CD4-positive, alpha-beta T cell treated with Interferon alpha-2 for 1 hour (primary cell): ENCODE results near the gene KCNC4.

Experiments used
- DNase-seq, 2 donors: peaks; one replicate each; pipeline ENCODE4 v3.0.0-alpha.2; 2020 to 2022

KCNC4 gene

DNA sequence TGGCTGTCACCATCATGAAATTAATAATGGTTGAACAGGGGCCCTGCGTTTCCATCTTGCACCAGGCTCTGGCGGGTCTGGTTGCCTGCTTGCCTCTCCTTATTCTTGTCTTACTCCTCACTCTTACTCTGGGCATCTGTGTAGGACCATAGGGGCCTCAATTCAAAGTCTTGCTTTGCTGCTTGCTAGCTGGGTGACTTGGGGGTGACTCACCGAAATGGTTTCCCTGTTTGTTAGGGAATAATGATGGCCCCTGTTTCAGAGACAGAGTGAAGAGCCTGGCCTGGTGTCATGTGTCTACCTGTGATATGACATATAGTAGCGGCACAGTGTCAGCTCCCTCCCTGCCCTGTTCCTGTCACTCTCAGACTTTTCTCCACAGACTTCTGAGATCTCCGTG lies 24.6 kb downstream of the KCNC4 start:
- no peak for DNase-seq

DNA sequence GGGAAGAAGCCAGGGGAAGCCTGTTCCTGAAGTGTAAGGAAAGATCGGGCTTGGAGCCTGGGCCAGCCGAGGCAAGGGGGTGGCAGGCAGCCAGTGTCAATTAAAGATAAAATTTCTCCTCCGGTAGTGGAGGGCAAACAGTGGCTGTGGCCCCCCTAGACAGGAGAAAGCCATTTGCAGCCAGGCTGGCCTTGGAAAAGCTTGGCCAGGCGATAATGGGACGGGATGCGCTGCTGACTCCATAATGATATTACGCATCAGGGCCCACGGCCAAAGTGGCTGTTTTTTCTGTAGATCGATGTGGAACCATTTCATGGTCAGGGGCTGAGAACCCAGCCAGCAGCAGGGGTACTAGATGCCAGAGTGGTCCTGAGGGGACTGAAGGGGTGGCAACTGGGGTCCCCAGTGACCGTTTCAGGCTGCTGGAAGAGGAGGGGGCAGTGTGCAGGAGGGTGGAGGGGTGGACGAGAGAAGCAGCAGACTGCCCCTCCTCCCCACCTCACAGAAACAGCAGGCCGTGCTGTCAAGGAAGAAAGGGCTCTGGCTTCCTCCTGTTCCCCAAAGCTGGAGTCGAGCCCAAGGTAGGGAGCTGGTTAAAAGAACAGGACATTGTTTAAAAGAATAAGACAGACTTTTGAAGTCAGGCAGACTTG lies 25.2 kb downstream of the KCNC4 start:
- no peak for DNase-seq

DNA sequence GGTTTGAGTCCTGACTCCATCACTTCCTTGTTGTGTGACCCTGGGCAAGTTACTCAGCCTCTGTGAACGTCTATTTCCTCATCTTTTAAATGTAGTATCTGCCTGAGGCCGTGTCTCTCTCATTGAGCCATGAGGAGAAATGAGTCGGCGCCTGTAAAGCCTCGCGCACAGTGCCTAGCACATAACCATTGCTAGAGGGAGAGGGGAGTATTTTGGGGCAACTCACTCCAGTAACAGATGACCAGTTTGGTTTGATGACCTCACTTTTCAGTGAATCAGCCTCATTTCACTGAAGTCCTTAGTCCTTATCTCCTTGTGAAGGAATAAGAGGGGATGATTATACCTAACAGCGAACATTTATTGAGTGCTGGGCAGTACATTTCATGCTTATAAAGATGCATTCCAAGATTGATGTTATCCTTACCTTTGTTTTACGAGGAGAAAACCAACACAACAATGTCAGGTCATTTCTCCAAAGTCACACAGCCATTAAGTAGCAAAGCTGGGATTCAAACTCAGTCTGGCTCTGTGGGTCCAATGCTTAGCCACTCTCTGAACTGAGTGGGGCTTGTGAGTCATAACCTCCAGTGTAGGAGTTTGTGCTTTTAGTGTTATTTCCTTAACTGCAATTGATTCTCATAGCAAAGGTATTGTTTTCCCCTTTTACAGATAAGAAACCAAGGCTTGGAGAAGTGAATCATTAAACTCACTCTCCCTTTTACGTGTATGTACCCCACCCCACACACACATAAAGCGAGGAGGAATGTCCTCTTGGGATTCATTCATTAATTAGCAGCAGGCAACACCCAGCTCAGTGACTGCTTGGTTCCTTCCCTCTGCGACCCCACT lies 25.9 kb downstream of the KCNC4 start:
- peak in 1 of 2 donors; percentile 40 for DNase-seq

DNA sequence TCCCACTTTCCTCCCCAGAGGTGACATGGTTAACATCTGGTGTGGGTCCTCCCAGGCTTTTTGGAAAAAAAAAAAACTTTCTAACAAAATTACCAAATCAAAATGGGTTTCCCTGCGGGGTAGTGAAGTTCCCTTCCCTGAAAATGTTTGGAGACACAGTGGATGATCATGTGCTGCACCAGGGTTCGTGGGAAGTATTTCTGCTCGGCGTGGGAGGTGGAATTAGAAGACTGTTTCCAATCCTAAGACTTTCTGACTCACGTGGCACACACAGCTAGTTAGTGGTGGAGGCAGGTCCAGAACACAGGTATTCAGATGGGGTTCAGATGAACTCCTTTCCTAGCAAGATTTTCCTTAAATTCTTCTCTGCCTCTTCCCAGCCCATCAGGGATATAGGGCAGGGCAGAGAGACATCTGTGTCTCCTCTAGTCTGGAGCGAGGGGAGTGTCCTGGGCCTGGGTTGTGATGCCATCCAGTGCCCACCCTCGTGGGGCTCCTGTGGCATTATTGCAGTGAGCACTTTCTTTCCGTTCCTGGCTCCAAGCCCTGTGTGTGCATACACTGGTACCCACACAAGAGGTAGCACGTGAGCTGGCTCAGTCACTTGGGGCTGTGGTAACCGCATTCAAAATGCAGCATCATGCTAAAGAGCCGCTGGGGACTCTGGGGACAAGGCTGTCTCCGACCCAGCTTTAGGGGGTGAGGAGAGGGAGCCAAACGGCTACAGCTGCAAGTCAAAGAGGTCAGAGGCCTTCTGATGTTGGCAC lies 27.5 kb downstream of the KCNC4 start:
- no peak for DNase-seq

DNA sequence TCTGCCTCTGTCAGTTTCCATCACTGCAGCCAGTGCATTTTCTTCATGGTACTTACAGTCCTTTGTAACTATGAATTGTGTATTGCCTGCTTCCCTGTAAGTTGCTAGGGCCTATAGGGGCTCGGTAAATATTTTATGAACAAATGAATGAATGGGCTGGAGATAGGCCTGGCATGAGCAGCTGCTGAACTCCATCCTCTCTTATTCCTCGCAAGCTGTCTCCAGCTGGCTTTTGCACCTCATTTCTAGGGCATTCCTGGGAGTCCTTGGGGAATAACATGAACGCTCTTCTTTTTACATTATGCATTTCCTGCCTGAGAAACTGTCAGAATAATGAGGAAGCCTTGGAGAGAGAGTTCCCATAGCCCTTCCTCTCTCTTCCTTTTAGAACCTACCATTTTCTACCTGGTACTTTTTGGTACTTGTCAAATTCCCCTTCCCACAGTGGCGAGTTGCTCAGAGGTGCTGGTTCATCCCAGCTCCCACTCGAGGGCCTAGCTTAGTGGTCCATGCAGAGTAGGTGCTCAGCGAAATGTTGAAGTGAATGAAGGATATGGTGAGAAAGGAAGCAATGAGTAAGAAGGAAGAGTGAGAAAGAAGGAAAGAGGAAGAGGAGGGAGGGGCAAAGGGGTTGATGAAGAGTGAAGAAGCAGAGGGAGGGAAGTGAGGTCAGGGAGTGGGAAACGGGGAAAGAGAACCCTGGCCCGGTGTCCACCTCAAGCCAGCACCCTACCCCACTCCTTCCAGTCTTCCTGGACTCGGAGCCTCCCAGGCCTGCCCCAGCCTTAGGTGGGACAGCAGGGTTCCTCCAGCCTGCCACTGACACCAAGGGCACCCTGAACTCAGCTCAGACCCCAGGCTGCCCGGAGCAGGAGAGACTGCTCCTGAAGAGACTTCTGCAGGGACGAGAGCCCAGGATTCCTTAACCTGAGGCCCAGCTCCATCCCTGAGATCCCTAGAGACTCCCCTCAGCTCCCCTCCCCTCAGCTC lies 29.6 kb downstream of the KCNC4 start:
- DNase-seq, result no peak

DNA sequence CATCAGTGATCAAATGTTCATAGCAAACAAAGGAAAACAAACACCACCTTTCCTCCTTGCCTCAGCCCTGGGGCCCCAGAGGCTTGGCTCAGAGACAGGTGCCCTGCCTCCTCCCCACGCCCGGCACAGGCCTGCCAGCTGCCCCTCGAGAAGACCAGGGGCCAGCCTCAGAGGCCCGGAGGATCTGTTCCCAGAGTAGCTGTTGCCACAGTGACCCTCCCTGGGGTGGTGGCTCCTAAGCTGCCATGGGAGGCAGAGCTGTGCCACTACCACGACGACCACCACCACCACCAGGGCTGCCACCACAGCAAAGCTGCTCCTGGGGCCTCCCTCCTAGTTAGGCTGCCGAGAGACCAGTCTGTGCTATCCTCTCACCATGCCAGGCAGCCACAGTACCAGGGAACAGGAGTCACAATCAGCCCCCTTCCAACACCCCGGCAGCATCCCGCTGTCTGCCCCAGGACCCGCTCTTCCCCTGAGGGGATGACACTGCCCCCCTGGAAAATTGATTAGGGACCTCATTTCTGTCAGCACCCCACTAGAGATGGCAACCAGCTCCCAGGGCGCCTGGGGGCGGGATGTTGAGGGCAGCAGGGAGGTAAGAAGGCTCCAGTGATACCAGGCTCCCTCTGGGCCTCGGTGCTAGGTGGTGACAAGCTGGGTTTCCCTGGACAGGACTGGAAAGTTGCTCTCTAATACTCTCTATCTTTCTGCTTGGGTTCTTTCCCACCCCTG lies 30.5 kb downstream of the KCNC4 start:
- no peak for DNase-seq

DNA sequence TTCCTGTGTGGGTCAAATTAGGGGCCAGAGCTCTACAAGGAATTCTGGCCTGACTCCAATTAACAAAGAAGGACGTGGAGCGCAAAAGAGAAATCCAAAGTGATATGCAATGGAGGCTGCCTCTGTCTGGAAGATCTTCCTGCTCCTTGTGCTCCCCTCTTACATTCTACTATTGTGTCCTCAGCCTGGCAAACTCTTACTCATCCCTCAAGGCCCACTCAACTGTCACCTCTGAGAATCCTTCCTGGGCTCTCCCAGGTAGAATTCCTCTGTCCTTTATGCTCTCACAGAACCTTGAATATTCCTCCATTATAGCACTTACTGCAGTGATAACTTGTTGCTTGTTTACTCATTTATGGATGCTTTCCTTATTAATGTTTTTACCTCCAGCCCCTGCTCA lies 31.4 kb downstream of the KCNC4 start:
- DNase-seq, result no peak

DNA sequence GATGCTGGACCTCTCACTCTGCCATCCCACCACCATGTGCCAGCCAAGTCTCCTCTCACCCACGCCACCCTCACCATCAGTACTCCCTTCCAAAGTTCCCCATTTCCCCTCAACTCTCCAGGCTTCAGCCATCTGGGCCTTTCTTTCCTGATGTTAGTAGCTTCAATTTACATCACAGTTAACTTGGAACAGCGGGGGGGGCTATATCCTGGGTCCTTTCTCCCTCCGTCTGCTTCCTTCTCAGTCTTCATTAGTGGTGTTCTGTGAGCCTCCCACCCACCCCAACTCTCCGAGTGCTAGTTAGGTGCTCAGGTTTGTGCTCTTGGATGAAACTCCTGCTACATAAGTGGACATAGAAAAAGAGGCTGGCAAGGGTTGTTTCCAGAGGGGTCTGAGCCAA lies 31.9 kb downstream of the KCNC4 start:
- DNase-seq, result no peak

DNA sequence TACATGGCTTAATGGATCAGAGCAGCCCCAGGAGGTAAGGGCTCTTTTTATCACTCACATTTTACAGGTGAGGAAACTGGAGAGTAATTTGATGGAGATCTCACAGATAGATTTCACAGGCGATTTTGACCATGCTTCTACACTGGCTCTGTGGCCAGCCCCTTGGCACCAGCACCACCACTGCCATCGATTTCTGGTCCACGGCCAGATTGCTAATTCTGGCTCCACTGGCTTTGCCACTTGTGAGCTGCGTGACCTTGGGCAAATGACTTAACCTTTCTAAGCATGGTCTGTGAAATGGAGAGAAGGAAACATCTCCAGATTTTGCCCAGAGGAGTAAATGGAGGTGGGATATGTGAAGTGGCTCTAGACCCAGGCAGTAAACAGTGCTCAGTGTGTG lies 32.6 kb downstream of the KCNC4 start:
- no peak for DNase-seq

DNA sequence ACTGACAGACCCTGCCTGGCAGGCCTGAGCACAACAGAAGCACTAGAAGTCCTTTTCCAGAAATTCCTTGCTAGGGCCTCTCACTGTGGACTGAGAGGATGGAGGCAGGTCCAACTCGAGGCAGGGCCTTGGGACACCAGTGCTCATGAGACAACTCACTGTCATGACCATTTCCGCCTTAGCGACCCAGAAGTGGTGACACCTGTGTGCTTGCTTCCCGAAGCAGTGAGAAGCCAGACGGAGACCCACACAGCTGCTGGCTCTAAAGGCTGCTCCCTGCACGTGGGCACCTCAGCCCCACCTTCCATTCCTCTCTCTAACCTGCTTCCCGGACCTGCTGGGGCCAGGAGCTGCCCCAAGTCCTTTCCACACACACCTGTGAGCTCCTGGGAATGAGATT lies 33.0 kb downstream of the KCNC4 start:
- no peak for DNase-seq

DNA sequence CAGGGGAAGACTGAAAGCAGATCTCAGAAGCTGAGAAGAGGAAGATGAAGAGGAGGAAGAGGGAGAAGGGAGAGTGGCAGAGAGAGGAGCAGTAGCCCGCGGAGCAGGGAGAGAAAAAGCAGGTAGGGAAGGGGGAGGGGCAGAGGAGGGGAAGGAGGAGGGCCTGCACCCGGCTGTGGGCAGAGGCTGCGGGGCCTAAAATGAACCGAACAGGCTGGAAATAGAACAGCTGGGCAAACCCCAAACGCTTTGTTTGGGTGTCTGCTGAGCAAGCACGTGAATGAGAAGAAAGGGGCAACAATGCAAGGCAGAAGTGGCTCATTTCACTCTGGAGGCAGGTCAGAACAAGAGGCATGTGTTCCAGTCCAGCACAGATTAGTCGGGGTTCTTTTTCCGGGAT lies 33.5 kb downstream of the KCNC4 start:
- DNase-seq, result peak in 1 of 2 donors; percentile 36

DNA sequence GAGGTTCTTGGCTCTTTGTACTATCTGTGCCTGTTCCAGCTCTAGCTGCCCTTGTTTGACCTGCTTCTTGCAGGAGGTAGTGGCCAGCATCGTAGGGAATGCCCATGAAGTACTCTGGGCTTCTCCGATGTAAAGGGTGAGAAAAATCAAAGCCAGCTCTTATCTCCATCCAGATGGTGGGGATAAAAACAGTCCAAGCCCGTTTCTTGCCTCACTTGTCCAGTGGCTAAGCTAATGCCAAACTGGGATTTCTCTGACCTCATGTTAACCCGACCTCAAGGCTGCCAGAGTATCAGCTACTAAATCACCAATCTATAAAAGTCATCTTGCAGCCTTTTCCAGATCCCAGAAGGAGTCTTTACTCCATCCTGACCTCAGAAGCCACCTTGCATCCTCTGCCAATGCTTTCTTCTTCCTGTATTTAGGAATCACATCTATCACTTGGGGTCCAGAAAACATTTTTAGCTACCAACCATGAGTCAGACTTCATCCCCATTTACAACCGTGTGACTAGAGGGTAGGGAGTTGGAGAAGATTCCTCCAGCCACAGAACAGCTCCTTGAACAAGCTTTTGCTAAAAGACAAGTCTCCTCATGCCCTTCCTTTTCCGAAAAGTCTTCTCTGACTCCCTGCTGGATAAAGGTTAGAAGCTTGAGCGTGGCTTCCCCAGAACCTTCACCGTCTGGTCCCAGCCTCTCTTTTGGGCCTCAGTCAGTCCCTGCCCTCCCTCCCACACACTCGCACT lies 35.9 kb downstream of the KCNC4 start:
- no peak for DNase-seq

DNA sequence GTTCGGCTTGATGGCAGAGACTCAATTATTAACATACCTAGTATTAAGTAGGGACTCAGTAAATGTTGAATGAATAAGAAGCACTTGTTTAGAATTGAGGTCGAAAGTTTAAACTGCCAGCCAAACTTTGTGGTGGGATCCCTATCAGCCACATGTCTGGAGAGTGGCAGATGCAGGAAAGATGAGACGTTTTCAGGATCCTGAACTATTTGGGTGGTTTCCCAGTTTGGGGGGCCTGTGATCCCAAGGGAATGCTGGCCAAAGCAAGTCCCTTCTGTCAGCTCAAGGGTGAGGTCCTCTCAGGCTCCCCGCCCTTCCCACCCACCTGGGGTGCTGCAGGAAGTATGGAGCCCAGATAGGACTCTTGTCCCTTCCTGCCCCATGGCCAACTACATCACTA lies 38.6 kb downstream of the KCNC4 start:
- DNase-seq, result no peak

DNA sequence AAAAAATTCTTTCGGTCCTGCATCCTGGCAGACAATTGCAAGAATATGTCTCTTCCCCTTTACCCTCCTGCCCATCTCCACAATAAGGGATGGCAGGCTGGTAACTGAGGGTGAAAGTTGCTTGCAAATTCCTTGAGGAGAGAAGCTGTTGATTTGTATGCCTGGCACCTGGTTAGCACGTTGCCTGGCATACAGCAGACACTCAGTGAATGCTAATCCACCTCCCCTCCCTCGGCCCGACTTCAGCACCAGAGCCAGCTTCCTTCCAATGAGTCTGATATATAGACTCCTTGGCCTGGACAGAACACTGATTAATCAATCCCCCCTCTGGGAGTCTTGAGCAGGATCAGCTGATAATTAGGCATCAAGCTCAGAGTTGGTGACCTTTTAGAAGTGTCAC lies 39.1 kb downstream of the KCNC4 start:
- no peak for DNase-seq

DNA sequence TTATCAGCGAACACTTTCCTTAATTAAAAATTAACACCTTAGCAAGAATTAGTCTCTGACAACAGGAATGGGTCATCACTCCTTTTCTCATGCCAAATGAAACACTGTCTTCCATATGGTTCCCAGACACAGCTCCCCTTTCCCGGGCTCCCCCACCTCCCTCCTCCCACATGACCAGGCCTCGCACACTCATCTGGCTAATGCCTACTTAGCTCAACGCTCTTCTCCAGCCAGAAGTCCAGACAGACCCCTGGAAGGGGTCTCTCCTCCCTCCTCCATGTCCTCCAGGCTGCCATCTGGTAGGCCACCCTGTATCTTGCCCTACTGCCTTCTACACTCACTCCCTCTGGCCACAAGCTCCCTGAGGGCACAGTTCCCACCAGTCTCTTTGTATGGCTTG lies 39.9 kb downstream of the KCNC4 start:
- DNase-seq, result no peak

DNA sequence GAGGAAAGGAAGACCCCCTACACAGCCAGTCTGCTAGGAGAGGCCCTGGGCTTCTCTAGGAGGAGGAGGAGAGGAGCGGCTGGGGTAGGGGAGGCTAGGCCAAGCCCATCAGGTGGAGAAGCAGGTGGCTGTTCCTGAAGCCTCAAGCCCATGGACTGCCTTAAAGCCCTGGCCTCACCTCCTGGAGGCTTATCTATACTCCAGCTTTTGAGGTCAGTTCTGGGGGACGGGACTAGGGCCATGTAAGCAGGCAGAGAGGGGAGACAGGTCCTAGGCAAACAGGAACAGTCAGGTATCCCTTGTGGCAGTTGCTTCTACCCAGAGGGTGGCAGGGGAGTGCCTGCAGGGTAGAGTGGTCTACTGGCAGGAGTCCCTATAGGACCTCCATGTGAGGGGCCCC lies 40.6 kb downstream of the KCNC4 start:
- no peak for DNase-seq

DNA sequence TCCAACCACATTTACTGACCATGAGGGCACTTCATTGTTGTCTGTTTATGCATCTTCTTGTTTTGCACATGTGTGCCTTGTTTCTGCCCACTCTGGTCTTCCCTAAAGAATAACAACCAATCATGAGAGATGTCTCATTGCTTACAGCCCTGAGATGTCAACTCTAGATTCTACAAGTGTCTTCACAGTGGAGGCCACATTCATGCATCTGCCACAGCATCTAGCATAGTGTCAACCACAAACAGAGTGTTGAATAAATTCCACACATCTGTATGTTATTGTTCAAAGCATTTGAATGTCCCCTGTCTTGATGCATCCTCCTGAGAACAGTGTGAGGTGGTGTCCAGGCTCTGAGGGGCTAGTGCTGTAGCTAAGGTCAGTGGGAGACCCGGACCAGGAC lies 43.1 kb downstream of the KCNC4 start:
- DNase-seq, result no peak

DNA sequence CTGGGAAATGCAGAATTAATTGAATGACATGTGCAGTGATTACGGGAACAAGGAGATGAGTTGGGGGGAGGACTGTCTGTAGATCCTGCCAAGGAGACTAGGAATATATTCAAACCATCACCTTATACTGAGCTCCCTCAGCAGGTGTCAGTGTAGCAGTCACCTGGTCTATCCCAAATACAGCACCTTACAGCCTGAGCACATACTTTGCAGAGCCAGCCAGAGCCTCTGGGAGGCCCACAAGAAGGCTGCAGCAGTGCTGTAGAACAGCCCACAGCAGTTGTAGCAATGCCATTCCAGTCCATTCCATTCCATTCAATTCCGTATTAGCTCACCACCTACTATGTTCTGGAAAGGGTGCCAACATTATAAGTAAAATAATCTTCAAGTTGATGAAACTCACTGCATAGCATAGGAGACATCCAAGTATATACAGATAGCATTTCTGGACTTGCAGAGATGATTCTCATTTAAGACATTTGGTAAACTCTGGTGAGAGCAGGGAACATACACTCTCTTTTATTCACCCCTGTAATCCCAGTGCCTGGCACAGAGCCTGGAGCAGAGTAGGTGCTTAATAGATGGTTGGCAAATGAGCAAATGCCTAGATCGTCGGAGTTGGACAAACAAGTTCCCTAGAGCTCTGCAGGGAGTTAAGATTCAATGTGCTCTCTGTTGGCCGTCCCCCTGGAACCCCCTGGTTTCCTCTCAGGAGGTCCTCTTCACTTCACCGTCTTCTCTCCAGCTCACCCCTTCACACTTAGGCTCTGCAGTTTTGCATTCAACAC lies 44.7 kb downstream of the KCNC4 start:
- DNase-seq, result no peak

DNA sequence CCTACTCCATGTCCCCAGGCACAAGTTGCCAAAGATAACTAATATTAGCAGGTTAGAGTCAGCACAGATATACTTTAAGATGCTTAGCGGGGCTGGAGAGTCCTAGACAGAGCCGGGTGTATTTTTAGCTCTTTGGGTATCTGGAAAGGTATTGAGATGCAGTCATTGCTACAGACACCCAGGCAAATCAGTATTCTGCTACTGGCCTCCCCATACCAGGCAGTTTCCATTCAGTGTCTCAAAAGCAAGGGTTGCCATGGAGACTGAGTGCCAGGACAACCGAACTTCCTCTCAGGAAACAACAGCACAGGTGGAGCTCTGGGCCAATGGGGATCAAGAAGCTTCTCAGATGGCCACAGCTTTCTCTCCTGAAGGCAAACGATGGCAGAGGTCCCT lies 45.3 kb downstream of the KCNC4 start:
- DNase-seq, result no peak

DNA sequence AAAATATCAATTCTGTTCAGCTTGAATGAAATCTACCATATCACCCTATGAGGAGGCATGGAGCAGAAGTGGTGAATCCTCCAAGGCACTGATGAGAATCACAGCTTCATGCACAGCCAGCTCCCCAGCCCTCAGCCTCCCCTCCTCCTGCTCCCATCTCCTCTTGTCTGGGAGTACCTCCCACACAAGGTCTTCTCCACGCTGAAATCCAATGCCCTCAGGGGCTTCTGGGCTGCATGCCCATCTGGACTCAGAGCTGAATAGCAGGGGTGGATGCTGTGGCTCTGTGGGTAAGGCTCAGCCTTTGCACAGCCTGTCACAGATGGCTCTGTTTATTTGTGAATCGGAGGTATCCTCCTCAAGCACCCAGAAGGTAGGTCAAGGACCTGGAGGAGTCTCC lies 48.6 kb downstream of the KCNC4 start:
- DNase-seq, result no peak
